ENCODE measurements around the gene ELP4.
"Not testable (repeated sequence)": the region's sequence is repeated elsewhere in the genome, so short reads cannot be mapped to it uniquely, and the experiment has no call there.

The ELP4 gene

DNA sequence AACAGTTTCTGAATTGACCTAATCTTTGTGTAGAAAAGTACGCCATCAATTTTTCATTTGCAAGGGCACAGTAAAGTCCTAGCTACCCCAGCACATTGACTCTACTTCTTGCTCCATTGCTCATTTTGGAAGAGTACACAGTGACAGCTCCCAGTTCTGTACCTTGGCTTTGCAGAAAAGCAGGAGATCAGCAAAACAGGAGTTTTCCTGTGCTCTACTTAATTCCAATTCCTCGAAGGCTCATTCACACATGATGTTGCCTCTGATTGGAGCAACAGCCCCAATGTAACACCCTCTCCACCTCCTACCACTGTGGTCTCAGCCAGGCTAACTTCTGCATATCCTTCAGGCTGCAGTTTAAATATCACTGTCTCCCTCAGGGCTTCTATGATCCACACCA is 182.9 kb downstream of the ELP4 start:
- in situ Hi-C loops (cut with MboI; ENCODE audit: low sequenced_read_pairs): no loop called here

GRCh38 chr11:31697049-31697448 is 187.5 kb downstream of the ELP4 start:
- in situ Hi-C loops (cut with MboI; ENCODE audit: low sequenced_read_pairs): not testable (repeated sequence)

- in situ Hi-C loops (cut with MboI; ENCODE audit: low sequenced_read_pairs): no loop called here
Observed at GRCh38 chr11:31699066-31699465, 189.5 kb downstream of the ELP4 start.

DNA sequence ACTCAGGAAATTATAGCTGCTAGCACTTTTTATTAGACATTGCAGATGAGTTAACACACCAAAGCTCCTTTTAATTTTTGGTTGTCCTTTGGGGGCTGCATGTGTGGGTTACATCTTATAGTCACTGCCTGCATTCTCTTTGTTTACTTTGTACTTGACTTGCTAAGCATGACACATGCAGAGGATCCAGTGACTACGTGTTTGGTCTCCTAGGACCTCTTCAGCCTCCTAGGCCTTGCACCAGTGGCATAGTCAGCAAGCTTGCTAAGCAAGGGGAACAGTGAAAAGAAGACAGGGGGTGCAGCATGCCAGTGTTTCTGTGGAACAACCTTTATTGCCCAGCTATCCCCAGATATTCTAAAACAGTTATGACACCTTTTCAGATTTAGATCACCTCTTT is 193.4 kb downstream of the ELP4 start:
- in situ Hi-C loops (cut with MboI; ENCODE audit: low sequenced_read_pairs): no loop called here

GRCh38 chr11:31706357-31706756 is 196.8 kb downstream of the ELP4 start:
- in situ Hi-C loops (cut with MboI; ENCODE audit: low sequenced_read_pairs): no loop called here

DNA sequence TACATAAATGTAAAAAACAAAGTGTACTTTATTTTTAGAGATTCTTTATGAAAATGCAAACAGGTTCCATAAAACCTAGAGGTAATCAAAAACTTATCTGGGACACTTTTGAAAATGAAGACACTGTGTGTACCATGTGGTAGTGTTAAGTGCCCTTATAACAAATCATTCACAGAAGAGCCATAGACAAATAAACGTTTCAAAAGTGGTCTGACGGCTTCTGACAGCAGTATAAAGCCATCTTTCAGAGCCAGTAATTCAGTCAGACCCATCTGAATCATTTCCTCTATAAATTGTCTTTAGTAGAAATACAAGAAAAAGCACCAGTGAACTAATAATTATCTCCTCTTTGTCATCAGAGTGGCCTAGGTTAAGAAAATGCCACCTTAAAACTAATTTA is 201.6 kb downstream of the ELP4 start:
- in situ Hi-C loops (cut with MboI; ENCODE audit: low sequenced_read_pairs): no loop called here

DNA sequence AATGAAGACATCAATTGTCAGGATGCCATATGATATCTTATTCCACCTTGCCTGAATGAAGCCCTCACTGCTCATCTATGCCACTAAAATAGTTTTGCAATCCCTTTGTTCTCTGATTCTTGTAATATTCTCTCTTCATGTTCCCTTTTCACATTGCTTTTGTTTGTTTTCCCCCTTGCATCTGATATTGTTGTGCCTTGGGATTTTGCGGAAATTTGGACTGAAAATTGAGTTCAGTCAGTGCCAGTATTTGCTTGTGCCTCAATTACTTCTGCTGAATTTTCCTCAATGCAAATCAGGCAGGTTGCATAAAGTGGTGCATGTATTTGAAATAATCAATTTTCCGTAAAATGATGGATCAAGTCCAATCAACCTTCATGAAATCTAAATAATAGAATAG is 203.3 kb downstream of the ELP4 start:
- in situ Hi-C loops (cut with MboI; ENCODE audit: low sequenced_read_pairs): no loop called here

DNA sequence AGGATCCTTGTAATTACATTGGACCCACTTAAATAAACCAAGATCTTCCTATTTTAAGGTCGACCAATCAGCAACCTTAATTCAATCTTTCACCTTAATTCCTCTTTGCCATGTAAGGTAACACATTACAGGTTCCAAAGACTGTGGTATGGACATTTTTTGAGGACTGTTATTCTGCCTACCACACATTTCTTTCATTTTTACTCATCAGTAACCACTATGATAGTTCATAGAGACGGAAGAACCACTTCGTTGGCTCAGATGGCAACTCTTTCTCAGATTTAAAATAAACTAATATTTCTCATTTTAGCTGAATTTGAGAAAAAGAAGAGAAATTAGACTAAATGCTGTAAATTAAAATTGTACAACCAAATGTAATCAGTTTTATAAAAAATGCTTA is 205.3 kb downstream of the ELP4 start:
- in situ Hi-C loops (cut with MboI; ENCODE audit: low sequenced_read_pairs): no loop called here

GRCh38 chr11:31720225-31720624 is 210.7 kb downstream of the ELP4 start:
- in situ Hi-C loops (cut with MboI; ENCODE audit: low sequenced_read_pairs): no loop called here

DNA sequence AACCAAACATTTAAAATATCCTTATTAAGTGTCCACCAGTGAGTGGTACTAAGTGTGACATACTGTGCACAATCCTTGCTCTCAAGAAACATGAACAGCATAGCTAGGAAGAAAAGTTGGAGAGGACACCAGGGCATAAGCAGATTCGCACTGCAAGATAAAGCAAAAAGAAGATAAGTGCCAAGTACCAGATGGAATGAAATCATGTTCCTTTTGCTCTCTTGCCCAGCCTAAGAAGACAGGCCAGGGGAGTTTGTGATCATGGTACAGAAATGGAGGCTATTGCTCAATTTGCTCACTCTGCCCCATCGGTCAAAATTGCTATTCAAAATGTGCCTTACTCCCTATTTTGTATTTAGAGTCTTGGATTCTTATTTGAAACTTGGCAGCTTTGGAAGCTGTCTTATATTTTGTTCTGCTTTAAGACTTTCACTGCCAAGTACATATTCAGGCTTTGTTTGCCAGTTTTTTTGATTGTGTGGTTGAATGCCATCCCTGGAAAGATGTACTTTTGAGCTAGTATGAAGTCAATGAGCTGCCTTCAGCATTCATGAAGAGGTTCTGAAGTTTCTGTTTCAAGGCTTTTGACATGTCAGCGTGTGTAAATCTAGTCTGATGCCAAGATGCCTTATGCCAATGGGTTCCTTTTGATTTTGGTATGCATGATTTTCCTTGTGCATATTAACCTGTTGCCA is 211.3 kb downstream of the ELP4 start:
- in situ Hi-C loops (cut with MboI; ENCODE audit: low sequenced_read_pairs): no loop called here

DNA sequence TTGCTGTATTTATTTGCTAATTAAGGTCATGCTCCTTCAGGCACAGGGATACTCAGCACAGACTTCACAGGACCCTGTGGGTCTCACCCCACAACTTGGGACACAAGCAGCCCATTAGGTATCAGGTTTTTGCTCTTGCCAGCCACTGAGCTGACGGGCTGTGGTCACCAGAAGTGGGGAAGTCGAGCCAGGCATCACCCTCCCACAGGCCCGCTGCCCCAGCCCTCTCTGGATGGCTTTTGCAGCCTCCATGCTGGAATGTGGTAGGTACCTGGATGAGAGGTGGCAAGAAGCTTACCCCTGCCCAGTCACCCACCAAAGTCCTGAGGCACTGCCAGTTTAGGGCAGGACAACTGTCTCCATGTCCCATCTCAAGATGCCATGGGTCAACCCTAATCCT is 213.2 kb downstream of the ELP4 start:
- in situ Hi-C loops (cut with MboI; ENCODE audit: low sequenced_read_pairs): no loop called here

DNA sequence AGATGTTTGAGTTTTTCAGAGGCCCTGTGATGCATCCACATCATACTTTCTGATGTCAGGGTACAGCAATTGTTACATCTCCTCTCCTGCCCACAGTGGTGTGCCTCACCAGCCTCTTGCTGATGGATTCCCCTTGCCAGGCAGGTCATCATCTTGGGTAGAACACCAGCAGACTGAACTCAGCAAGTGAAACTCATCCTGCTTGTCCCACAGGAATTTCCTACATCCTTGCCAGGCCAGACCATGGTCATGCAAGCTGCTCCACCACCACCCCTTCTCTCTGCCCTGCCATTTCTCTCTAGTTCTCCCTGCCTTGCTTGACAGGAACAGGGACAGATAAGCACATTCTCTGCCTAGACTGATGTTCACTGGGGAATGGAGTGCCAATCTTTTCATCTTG is 215.6 kb downstream of the ELP4 start:
- in situ Hi-C loops (cut with MboI; ENCODE audit: low sequenced_read_pairs): no loop called here

- in situ Hi-C loops (cut with MboI; ENCODE audit: low sequenced_read_pairs): no loop called here
Observed at GRCh38 chr11:31728432-31728831, 218.9 kb downstream of the ELP4 start.

- in situ Hi-C loops (cut with MboI; ENCODE audit: low sequenced_read_pairs): no loop called here
Observed at GRCh38 chr11:31740131-31740530, 230.6 kb downstream of the ELP4 start.

DNA sequence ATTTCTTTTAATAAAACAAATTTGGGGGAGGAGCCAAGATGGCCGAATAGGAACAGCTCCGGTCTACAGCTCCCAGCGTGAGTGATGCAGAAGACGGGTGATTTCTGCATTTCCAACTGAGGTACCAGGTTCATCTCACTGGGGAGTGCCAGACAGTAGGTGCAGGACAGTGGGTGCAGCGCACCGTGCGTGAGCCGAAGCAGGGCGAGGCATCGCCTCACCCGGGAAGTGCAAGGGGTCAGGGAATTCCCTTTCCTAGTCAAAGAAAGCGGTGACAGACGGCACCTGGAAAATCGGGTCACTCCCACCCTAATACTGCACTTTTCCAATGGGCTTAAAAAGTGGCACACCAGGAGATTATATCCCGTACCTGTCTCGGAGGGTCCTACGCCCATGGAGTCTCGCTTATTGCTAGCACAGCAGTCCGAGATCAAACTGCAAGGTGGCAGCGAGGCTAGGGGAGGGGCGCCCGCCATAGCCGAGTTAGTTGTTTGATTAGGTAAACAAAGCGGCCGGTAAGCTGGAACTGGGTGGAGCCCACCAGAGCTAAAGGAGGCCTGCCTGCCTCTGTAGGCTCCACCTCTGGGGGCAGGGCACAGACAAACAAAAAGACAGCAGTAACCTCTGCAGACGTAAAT is 231.3 kb downstream of the ELP4 start:
- in situ Hi-C loops (cut with MboI; ENCODE audit: low sequenced_read_pairs): not testable (repeated sequence)

DNA sequence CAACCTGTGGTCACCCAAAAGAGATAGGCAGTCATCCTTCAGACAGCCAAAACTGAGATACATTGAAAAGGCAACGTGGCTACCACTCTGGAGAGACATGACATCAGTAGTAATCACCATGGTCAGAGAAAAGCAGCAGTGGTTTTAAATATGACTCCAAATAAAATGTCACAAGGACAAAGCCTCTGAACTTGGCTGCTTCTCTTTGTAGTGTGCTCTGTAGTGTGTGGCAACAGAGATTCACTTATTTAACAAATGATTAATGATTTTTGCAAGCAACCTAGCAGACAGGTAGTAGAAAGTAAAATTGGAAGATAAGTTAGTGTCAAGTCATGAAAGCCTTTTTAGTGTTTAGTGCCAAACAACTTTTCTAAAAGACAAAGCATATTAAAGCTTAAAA is 238.0 kb downstream of the ELP4 start:
- in situ Hi-C loops (cut with MboI; ENCODE audit: low sequenced_read_pairs): no loop called here

GRCh38 chr11:31757260-31757835 is 247.8 kb downstream of the ELP4 start:
- in situ Hi-C loops (cut with MboI; ENCODE audit: low sequenced_read_pairs): no loop called here

GRCh38 chr11:31761636-31762035 is 252.1 kb downstream of the ELP4 start:
- in situ Hi-C loops (cut with MboI; ENCODE audit: low sequenced_read_pairs): no loop called here

GRCh38 chr11:31763296-31763695 is 253.7 kb downstream of the ELP4 start:
- in situ Hi-C loops (cut with MboI; ENCODE audit: low sequenced_read_pairs): no loop called here

DNA sequence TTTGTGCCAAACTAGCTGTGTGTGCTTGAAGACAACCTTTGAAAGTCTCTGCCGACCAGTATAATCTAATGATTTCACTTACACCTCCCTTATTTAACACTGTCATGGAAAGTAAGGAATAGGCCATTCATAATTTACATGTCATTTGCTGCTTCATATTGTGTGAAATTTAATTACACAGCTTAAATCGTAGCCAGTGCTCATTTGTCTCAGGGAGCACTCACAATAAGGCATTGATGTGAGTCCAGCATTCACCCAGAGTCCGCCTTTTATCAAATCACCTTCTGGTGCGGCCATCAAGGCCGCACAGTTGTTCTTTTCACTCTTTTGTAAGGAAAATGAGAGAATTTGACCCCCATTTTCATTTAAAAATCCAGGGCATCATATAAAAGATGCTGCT is 254.7 kb downstream of the ELP4 start:
- in situ Hi-C loops (cut with MboI; ENCODE audit: low sequenced_read_pairs): no loop called here

DNA sequence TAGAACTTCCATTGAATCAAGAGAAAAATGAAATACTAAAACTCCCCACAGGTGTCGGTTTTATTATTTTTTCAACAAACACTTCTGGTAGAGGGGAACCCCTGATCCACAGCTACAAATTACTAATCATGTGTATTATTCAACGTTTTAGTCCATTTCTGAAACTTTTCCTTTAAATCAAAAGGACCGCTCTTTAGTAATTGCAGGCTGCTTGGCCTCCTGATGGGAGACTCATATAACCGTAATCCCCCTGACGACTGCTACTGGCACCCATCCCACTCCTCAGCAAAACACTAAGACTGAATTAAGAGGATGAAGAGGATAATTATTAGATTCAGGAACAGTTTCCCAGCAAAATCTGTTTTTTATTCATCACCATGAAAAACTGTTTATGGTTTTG is 255.2 kb downstream of the ELP4 start:
- in situ Hi-C loops (cut with MboI; ENCODE audit: low sequenced_read_pairs): no loop called here

DNA sequence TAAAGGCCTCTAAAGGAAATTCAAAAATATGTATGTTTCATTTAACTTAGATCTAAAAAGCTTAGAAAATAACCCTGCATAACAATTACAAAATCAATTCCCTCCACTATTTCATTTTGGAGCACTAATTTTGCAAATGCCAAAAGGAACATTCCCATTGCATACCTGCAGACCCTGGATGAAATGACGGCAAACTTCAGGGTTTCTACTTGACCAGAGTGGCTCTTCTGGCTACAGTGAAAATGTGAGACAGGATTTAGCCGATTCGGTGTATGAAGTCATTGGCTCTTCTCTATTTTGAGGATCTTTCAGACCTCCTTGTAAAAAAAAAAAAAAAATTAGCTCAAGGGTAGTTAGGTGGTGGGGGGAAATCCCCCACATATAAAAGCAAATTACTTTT is 257.5 kb downstream of the ELP4 start:
- in situ Hi-C loops (cut with MboI; ENCODE audit: low sequenced_read_pairs): no loop called here

- in situ Hi-C loops (cut with MboI; ENCODE audit: low sequenced_read_pairs): no loop called here
Observed at GRCh38 chr11:31767685-31768084, 258.1 kb downstream of the ELP4 start.
